ENCODE results near the gene MIER2.
A peak's percentile ranks its signal among the peaks of the same experiment; 100 is the strongest.

Gene MIER2

DNA sequence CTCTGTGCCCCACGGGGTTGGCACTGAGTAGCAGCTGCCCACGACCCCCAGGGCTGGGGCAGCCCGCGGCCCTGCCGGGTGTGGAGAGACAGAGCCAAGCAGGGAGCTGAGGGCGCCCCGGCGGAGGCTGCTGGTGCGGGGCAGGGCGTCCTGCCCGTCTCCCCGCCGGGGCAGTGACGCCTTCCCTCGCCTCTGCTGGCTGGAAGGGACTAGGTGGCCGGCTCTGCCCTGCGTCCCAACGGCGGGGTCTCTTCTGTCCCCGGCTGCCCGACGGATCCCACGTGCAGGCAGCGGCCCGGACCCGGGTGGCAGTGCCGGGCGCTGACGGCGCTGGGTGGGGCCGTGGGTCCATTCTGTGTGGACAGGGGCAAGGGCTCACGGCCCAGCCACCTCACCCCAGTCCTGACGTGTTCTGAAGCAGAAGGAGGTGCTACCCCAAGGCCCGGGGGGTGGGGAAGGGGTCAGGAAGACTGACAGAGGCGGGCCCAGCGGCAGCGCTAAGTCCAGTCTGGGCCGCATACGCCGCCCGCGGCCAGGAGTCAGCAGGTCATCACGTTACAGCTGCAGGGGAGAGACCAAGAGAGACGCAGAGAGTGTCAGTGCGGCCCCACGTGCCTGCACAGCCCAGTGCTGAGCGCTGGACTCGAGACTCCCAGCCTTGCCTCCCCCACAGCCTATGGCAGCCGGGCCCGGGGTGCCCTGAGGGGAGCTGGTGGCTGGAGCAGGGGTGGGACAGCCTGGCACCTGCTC, 38.3 kb downstream of the MIER2 start:
- DNase-seq, result no peak

DNA sequence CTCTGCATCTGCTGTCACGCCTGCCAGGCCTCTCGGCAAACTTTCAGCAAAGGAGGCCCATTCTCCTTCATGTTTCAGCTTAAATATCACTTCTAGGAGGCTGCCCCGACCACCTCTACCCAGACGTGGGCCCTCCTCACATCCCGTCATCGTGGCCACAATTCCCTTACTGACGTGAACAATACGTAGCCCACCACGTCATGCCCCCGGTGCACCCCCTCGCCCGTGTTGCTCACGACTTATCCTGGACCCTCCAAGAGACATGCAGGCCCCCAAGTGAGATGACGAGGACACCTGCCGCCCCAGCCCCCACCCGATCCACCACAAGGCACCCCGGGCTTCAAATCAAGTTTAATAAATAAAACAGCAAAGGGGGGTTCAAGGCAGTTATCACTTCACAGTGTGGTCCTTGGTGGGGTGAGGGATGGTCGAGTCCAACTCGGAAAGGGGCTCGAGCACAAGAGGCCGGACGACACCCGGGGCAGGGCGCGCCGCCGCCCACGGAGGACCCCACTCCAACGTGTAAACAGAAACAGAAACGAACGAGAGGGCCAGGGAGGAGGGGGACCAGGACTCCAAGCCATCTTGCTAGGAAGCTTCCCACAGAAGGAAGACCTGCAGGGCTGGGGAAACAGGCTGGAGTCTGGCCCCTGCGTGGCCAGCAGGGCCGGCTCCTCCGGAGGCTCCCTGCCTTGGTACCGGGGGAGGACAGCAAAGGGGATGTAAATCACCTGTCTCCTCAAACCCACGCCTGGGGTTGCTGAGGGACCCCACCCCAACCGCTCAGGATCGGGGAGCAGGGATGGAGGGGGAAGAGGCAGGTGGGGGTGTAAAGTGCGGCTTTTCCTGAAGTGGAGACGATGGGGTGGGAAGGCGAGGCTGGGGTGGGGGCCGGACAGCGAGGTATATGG, 39.1 kb downstream of the MIER2 start:
- no peak for DNase-seq

DNA sequence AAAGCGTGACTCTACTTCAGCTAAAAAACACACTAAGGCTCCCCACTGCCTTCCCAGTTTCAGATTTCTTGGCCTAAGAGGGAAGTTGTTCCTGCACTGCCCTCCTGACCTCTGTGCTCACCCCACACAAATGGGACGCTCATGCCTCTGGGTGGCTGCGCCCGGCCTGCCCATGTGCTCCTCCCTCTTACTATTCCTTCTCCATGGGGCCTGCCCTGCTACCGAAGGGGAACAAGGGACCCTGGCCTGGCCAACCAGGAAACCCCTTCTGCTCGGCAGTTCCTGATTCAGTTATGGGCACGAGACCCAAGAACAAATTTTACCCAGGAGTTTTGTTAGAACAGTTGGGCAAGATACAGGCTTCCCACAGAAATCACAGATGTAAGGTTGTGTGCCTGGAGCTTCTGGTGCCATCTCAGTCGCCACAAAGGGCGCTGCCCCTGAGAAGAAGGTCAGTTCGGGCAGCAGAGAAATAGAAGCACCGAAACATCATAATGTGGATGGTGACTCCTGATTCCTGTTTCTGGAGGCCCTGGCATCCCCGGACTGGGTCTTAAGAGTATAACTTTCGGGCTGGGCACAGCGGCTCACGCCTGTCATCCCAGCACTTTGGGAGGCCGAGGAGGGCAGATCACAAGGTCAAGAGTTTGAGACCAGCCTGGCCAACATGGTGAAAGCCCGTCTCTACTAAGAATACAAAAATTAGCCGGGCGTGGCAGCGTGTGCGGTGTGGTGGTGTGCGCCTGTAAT, 47.9 kb downstream of the MIER2 start:
- no peak for DNase-seq

DNA sequence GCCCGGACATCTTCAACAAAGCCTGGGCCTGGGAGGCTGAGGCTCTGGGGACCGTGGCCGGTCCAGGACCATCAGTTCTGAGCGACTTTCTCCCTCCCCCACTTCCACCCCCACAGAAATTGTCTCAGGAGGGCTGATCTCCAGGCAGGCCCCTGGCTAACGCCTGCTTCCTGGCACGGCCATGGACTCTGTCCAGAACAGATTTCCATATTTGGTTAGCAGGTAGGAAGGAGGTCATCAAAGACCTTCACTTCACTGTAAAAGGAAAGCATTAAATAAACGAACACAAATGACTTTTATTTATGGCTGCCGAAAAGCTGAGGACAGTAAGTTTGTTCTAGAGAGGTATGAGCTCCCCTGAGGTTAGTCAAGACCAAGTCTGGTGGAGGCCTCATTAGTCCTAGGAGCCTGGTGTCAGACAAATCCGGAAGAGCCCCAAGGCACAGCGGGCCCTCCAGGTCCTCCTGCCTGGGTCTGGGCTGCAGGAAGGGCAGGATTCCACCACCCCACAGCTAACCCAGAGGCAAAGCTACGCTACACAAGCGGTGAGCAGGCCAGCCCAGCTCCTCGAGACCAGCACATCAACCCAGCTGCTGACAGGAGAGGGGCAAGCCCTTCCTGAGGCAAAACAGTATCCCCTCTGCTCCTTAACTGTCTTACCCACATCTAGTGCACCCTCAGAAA, 48.8 kb downstream of the MIER2 start:
- DNase-seq, result no peak

DNA sequence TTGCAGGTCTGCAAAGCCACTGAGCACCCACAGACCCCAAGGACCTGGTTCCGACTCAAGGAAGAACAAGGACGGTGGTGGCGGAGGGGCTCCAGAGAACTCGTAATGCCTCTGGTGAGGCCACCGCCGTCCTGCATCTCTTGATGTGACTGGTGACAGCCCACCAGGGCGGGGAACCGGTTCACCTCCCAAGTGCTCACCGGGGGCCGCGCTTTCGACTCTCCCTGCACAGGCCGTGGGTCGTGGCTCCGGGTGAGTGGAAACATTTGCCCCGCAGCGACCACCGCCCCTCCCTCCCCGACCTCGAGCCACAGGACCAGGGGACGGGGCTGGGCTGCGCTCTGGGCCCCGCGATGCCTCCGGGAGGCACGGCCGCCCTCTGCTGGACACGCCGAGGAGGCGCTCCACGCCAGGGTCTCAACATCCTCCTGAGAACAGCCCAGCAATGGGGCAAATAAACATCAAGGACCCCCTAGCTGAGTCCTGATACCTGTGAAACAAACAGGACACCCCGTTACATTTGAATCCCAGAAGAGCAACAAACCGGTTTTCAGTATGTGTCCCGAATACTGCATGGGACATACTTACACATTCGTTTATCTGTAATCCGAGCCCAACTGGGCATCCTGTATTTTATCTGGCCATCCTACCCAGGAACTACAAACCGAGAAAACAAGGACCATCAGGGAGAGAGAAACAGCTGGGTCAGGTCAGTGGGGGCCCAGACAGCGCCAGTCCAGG, 49.5 kb downstream of the MIER2 start:
- DNase-seq, result peak in 2 of 4 experiments; percentile 18 to 37

DNA sequence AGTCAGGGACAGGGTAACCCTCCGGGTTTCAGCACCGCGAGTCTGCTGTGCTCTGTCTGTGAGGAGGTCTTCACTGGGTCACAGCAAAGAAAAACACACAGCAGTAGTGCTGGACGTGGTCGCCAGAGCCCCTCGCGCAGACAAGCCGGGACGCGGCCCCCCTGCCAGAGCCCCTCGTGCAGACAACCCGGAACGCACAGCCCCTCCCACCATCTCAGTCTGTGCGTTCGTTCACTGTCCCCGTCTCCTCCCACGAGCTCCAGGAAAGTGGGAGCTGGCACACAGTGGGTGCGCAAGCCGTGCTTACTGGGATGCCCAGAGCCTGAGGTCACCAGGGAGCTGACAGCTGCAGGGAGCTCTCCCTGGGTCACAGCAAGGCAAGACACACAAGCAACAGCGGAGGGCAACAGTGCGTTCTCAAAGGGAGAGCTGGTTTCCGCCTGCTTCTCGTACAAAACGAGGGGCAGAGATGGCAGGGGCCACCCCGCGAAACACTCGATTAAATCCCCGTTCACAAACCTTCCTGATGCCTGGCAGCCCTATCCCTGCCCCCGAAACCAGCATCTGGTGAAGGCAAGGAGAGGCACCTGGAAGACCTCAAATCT, 50.2 kb downstream of the MIER2 start:
- DNase-seq, result no peak

DNA sequence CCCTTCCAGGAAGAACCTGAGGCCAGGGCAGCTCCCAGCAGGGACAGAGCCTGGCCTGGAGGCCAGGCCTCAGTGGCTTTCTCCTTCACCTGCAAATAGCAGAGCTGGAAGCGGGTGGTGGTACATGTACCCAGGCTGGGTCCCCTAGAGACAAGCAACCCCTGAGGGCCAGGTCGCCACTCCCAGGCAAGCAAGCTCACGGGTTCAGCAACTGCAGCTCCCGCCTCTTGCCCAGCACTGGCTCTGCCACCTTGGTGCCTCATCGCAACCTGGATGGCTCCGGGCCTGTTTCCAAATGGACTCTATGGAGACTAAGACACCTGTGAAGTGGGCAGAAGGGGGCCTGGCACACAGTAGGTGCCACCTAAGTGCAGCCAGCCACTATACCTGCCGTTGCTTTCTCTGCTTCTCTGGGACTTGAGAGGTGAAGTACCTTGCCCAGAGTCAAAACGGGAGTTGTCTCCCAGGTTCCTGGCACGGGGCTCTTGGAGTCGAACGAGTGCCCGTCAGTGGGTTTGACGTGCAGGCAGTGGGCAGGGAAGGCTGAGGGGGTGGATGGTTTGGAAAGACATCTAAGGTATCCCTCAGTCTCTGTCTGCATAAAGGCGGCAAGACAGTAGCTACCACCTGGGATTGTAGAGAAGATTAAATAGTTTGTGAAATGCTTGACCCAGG, 51.0 kb downstream of the MIER2 start:
- DNase-seq, result no peak

DNA sequence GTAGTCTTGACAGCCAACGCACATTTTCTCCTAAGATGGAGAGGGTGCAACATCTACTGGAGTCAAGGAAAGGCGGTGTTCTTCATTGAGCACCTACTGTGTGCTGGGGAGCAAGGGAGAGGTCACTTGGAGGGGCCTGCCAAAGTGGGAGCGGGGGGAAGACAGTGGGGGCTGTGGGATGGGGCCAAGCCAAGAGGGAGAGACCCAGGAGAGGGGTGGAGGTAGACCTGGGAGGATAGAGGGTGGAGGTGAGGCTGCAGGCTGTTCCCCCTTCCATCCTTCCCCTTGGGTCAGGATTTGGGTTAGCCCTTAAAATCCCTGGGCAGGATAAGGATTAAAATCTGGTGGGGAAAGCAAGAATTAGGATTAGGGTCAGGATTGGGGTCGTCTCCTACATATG, 51.6 kb downstream of the MIER2 start:
- DNase-seq, result no peak

DNA sequence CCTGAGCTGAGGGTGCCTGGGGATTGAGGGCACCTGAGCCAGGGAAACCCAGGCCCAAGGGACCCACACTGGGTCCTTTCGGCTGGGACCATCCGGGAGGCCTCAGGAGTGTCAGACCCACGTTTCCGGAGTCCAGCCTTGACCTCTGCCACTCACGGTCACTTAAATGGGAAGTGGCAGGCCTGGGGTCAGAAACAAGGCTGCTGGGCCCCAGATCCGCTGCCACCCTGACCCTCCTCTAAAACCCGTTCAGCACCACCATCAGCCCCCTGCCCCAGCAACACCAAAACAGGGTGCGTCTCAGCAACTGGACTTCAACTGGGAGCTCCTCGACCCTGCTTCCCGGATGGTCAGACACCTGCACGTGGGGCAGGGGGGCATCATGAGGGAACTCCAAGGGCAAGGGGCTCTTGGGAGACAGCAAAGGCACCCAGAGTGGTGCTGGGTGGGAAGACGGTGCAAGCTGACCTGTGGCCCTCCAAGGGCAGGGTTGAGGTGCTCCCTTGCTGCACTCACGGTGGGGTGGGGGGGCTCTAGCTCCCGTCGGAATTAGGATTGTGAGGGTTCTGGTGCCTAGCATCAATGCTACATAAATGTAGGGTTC, 52.2 kb downstream of the MIER2 start:
- DNase-seq, result no peak

DNA sequence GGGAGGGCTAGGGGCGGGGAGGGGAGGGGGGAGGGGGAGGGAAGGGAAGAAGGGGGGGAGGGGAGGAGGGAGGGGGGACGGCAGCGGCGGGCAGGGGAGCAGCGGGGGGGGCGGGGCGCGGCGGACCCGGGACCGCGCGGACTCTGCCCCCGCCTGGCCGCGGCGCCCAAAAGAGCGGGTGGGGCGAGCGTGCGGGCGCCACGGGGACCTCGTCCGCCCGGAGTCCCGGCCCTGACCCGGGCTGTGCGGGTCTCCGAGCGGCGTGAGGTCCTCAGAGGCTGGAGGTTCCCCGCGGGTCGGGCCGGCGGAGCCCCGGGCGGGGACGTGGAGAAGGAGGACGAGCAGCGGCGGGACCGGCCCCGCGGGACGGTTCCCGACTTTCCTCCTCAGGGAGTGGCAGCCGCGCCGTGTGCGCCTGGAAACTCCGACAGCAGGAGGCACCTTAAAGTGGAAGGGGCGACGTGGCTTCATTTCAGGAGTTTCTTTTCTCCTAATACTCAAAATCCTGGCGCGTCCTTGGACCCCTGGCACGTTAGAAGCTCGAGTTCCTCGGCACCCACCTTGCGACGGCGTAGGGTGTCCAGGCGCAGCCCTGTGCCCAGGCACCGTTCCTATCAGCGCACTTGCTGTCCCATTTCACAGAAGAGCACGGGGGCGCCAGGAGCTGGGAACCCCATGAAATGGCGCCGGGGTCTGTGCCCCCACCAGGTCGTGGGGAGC, 52.9 kb downstream of the MIER2 start:
- DNase-seq, result no peak

DNA sequence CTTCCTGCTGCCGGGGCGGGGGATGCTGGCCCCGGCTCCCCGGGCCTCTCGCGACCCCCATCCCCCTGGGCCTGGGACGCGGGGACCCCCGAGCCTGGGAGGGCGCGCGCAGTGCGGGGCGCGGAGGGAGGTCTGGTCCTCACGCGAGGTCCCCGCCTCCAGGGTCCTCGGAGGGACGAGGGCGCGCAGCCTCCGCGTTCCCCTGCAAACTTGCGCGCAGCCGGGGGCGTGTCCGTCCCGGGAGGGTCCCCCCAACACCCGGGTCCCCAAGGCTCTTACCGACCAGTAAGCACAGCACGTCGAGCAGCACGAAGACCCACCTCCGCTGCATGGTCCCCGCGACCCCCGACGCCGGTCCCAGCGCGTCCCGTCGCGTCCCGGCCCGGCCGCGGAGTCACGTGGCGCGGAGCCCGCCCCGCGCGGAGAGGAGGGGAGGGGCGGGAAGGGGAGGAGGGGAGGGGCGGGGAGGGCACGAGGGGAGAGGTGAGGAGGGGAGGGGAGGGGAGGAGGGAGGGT, 53.5 kb downstream of the MIER2 start, which contains the start of gene PLPP2:
Gene PLPP2 (minus strand): TSS at position 398 of the 516 bp plus-strand sequence. CDS start 67 bp downstream, at position 331.
- no peak for DNase-seq

DNA sequence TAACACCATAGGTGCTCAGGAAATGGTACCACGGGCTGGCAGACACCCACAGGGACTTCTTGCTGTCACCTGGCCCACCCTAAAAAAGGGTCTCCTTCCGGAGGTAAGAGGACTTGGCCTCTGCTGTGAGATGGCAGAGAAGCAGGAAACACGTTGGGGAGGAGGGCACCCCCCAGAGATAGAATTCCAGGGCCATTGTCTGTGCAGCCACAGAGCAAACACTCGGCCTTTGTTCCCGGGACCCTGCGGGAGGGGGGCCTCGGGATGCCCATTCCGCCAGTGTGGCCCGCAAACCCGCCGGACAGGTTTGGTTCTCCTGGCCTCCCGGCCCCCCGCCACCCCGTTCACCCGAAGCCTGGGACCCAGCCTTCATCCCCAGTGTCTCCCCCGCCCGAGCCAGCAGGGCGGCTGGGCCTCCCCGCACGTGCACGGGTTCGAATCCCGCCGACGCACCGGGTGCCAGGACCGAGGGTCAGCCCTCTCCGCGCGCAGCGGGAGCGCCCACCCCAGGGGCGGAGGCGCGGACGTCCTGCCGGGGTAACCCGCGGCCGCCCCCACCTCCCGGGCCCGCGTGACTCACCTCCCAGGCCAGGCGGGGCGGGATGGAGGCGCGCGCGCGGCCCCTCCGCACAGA, 54.1 kb downstream of the MIER2 start:
- peak in 1 of 4 experiments; percentile 19 for DNase-seq

DNA sequence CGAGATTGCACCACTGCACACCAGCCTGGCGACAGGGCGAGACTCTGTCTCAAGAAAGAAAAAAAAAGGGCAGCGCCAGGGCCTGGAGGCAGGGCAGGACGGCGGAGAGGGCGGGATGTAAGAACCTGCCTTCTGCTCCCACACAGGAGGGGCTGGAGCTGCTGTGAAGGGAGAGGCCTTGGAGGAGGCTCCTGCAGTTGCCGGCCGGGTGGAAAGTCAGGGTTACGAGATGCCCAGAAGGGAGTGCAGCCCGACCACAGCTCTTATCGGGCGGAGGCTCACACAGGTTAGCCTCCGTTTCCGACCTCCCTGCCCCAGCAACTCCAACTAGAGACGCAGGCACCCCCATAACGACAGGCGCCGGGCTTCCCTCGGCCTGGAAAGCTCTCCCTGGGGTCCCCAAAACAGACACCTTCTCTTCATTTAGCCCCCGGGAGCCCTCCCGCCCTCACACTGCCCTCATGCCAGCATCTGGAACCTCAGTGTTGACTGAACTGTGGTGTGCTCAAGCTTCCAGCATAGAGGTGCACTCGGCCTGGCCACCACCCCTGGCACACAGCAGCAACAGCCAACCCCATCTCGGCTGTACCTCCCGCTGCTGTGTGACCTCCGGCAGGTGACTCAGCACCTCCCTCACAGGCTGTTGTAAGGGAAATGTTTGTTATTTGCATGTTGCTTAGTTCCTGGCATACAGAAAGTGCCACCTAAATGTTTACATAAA, 54.8 kb downstream of the MIER2 start:
- DNase-seq, result no peak

DNA sequence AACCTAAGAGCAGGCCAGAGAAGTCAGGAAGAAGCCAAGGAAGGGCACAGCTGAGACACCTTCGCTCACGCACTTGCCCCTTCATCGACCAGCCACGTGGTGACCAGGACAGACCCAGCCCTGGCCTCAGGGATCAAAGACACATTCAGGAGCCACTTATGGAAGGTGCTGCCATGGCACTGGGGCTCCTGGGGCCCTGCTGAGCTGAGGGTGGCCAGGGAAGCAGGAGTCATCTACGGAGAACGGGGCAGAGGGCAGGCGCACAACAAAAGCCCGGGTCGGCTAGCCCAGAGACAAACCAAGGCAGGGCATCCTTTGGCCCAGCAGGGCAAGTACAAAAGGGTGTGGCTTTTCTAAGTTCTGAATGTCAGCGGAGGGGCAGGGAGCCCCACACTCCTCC, 55.7 kb downstream of the MIER2 start:
- no peak for DNase-seq

DNA sequence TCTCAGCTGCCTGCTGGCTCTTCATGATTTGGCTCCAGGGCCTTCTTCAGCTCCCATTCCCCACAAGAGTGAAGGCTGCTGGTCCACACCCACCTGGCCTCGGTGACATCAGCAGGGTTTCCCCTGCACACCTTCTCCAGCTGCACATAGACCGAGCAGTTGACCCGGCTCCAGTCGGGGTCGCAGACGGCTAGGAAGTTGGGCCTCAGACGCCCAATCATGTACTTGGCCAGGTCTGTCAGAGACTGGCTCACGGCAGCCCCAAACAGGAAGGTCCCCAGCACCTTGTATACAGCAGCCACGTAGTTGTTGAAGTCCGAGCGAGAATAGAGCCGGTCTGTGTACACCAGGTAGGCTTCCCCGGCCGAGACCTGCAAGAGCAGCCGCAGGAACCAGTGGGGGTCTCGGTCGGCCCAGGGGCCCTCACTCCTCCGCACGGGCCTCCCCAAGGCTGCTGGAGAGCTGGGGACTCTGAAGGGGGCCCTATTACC, 57.2 kb downstream of the MIER2 start:
- DNase-seq, result no peak

DNA sequence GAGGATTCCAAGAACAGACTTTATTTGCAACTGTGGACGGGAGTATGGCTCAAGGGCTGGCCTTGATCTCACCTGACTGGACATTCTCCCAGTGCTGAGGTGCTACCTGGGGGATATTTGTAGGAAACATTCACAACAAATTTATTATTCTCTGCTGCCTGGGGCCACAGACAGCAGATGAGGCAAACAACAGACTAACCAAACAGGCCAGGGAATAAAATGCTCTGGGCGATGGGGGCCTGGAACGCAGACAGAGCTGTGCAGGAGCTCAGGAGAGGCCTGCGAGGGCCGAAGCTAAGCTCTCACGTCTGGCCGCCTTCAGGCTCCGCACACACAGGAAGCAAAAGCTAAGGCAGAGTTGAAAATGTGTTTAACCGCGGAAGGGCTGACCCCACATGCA, 61.2 kb downstream of the MIER2 start:
- no peak for DNase-seq

DNA sequence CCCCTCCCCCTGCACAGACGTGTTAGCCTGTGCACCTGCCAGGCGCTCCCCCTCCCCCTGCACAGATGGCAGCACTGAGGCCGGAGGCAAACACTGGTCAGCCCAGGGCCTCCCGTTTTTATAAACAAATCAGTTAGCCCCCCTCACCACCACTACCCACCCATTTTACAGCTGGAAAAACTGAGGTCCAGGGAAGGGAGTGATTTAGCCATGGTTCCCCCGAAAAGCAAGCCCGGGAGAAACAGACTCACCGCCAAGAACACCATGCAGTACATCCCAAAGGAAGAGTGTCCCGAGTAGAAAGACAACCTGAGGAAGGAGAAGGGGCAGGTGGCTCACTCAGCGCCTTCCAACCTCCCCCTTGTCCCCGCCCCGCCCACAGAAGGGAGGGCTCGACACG, 62.1 kb downstream of the MIER2 start:
- DNase-seq, result no peak

DNA sequence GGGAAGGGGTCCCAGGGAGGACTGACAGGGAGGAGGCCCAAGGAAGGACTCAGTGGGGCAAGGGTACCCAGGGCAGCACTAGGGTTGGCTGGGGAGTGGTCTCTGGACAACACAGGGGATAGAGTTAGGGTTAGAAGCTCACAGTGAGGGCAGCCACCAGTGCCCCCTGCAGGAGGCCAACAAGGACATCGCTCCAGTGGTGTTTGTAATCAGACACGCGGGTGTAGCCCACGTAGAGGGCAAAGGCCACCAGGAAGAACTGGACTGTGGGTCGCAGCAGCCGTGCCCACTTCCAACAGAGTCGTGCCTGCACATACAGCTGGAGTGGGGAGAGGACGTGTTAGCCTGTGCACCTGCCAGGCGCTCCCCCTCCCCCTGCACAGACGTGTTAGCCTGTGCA, 62.6 kb downstream of the MIER2 start:
- no peak for DNase-seq
